BE2C (cell line): ENCODE results near the gene SH3GL2.

Experiments
- DNase-seq: peaks from one replicate; pipeline ENCODE4 v3.0.0-alpha.2; 2020
- H3K27me3 ChIP-seq: fragments of 250-450 bp; sonication (Bioruptor Pico); 2 replicates; pipeline ENCODE4 v1.5.1; 2020; ENCODE audit warnings: mild to moderate bottlenecking
- H3K36me3 ChIP-seq: fragments of 250-450 bp; sonication (Bioruptor Pico); 2 replicates; pipeline ENCODE4 v1.5.1; 2020; ENCODE audit warnings: mild to moderate bottlenecking
- H3K4me1 ChIP-seq: fragments of 250-450 bp; sonication (Bioruptor Pico); 2 replicates; pipeline ENCODE4 v1.5.1; 2020
- H3K4me3 ChIP-seq: 2 replicates; pipeline ENCODE4 v1.5.1; 2011; ENCODE audit warnings: low read depth, low read length
- H3K9me3 ChIP-seq: fragments of 250-450 bp; sonication (Bioruptor Pico); 2 replicates; pipeline ENCODE4 v1.5.1; 2020
- TF ChIP-seq, protein P1 (sequence below): IDR thresholded peaks from 2 replicates; pipeline ENCODE4 v1.5.1; 2012; ENCODE audit warnings: mild to moderate bottlenecking, low read depth, low read length

The SH3GL2 gene

DNA sequence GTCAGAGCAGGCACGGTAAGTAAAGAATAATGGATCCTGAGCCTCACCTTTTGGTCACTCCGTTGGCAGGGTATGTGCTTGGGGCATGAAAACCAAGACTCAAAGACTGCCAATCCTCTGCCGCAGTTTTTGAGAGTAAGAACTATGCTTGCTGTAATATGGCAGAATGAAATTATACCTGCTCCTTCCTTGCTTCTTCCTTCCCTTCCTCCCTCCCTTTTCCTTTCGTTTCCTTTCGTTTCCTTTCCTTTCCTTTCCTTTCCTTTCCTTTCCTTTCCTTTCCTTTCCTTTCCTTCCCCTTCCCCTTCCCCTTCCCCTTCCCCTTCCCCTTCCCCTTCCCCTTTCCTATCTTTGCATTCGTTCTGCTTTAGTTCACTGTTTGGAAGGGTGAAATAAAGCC, 43.9 kb downstream of the SH3GL2 start:
- Histone ChIP-seq H3K4me3 (no peak overlapping the region), H3K9me3 (no peaks in the 10 kb centered on the region), H3K27me3 (no peaks in the 10 kb centered on the region), H3K4me1 (no peaks in the 10 kb centered on the region), H3K36me3 (no peaks in the 10 kb centered on the region)
- DNase-seq, result no peak
- TF ChIP-seq, protein P1, sequence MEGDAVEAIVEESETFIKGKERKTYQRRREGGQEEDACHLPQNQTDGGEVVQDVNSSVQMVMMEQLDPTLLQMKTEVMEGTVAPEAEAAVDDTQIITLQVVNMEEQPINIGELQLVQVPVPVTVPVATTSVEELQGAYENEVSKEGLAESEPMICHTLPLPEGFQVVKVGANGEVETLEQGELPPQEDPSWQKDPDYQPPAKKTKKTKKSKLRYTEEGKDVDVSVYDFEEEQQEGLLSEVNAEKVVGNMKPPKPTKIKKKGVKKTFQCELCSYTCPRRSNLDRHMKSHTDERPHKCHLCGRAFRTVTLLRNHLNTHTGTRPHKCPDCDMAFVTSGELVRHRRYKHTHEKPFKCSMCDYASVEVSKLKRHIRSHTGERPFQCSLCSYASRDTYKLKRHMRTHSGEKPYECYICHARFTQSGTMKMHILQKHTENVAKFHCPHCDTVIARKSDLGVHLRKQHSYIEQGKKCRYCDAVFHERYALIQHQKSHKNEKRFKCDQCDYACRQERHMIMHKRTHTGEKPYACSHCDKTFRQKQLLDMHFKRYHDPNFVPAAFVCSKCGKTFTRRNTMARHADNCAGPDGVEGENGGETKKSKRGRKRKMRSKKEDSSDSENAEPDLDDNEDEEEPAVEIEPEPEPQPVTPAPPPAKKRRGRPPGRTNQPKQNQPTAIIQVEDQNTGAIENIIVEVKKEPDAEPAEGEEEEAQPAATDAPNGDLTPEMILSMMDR, result no peak

DNA sequence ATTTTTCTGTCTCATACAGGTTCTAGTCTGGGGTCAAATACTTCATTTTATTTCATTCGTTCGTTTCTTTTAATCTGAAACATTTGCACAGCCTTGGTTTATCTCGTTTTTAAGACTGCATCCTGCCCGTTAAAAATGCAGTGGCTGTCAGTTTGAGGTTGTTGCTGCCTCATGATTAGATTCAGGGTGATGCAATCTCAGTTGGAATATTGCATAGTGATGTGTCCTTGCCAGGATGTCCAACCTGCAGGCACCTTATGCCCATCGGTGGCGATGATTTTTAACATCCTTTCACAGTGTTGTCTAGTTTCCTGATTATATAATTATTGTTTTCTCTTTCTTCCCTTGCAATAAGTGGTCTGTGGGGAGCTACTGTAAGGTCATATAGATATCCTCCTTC, 45.1 kb downstream of the SH3GL2 start:
- Histone ChIP-seq H3K4me3 (no peak overlapping the region), H3K27me3 (no peaks in the 10 kb centered on the region), H3K4me1 (no peaks in the 10 kb centered on the region), H3K9me3 (no peaks in the 10 kb centered on the region), H3K36me3 (no peaks in the 10 kb centered on the region)
- DNase-seq, result no peak
- TF ChIP-seq, protein P1, result no peak

DNA sequence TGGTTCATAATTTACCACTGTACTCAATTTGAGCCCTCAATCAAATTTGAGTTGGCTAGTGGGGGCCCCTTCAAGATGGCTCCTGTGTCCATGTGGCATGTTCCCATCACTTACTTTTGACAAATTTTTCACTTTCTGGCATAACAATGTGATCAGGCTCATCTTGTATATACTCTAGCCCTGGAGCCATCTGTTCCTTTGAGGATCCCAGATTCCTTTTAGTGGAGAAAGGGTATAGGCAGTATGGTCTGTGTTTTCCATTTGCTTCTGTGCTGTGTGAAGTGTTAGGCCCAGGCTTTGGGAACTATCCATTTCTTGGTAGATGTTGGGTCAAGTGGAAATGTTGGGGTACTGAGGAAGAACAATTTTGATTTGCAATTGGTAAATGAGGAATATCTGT, 45.7 kb downstream of the SH3GL2 start:
- H3K4me3 ChIP-seq, result no peak overlapping the region
- no peaks in the 10 kb centered on the region for H3K27me3 ChIP-seq
- TF ChIP-seq, protein P1, result no peak
- H3K9me3 ChIP-seq, result no peaks in the 10 kb centered on the region
- H3K36me3 ChIP-seq, result no peaks in the 10 kb centered on the region
- no peak for DNase-seq
- H3K4me1 ChIP-seq, result no peaks in the 10 kb centered on the region

DNA sequence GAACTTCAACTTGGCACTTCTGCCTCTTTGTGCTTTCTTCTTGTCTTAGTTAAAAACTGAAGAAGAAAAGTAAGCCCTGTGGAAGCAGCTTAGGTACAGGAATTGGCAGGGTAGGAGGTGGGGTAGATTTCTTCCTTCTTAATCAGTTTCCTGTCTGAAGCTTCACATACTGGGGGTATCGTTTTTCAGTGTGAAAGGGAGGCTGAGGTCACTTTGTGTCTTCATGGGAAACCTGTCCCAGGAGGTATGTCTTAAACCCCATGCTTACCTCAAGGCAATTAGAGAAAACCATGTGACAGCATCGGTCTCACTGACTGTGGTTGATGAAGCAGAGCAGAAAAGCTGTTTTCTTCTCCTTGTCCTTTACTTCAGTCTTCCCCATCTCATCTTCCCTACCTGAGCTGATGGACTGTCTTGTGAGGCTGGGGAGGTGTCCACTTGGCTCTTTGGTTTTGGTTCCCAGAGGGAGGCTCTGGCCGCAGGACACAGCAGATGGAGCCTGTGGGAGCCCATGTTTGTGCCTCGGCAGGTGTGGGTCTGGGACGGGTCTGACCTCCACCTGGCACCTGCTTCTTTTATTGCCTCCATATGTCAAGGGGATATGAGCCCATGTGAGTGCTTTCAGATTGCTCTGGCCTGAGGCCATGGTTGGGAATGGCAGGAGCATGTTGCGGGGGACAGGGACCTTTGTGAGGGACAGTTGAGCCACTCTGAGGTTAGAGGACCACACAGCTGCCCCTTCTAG, 47.0 kb downstream of the SH3GL2 start:
- TF ChIP-seq, protein P1, result no peak
- Histone ChIP-seq H3K4me3 (no peak overlapping the region), H3K36me3 (no peaks in the 10 kb centered on the region), H3K27me3 (no peaks in the 10 kb centered on the region), H3K4me1 (no peaks in the 10 kb centered on the region), H3K9me3 (no peaks in the 10 kb centered on the region)
- DNase-seq, result no peak

DNA sequence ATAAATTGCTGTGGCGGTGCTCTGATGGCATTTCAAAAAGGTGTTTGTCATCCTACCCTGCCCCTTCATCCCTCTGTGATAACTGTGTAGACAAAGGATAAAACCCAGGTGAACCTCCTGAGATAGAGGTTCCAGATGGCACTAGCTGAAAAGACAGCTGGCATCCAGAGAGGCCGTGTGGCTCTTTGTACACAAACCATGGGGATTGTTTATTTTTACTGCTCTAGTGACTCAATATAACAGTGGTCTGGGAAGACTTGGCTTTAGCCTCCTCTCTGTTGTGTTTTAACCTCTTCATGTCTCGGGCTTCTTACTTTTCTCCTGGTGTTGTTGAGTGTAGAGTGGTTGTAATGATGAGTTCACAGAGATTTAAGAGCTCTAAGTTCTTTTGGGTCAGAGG, 48.8 kb downstream of the SH3GL2 start:
- no peaks in the 10 kb centered on the region for H3K27me3 ChIP-seq
- no peaks in the 10 kb centered on the region for H3K4me1 ChIP-seq
- DNase-seq, result no peak
- H3K4me3 ChIP-seq, result no peak overlapping the region
- H3K9me3 ChIP-seq, result no peaks in the 10 kb centered on the region
- TF ChIP-seq, protein P1, result no peak
- no peaks in the 10 kb centered on the region for H3K36me3 ChIP-seq

DNA sequence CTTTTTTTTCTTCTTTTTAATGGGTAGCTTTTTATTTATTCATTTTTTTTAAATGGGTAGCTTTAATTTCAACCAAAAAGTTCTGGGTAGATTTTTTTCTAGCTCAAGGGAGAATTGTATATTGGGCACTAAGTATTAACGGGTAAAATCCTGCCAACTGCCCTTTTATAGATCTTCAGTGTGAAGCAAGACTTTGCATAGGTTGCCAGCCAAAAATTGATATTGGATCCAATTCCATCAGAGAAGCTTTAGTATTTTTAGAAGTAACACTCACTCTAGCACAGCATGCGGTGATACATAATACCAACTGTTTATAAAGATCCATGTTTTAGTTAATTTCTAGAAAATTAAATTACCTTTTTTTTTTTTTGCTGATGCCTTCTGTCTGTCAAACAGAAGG, 49.8 kb downstream of the SH3GL2 start:
- TF ChIP-seq, protein P1, result no peak
- Histone ChIP-seq H3K9me3 (no peaks in the 10 kb centered on the region), H3K36me3 (no peaks in the 10 kb centered on the region), H3K4me1 (no peaks in the 10 kb centered on the region), H3K27me3 (no peaks in the 10 kb centered on the region), H3K4me3 (no peak overlapping the region)
- no peak for DNase-seq
